GM23248 (cell line): ENCODE measurements around the gene ANKRD30BL.
"Not testable (repeated sequence)": the region's sequence is repeated elsewhere in the genome, so short reads cannot be mapped to it uniquely, and the experiment has no call there.

Source experiments
- EZH2 ChIP-seq: fragments of 200-600 bp; sonication (generic); IDR thresholded peaks from 2 replicates; pipeline ENCODE4 v1.6.1; 2018; ENCODE audit warnings: antibody characterized with exemption, mild to moderate bottlenecking; ENCODE audit not compliant: insufficient read depth, poor library complexity, severe bottlenecking
- EZH2phosphoT487 ChIP-seq: fragments of 200-600 bp; sonication (generic); IDR thresholded peaks from 2 replicates; pipeline ENCODE4 v1.6.1; 2018; ENCODE audit warnings: antibody characterized with exemption, moderate library complexity, mild to moderate bottlenecking, low read depth; ENCODE audit not compliant: insufficient read depth

DNA sequence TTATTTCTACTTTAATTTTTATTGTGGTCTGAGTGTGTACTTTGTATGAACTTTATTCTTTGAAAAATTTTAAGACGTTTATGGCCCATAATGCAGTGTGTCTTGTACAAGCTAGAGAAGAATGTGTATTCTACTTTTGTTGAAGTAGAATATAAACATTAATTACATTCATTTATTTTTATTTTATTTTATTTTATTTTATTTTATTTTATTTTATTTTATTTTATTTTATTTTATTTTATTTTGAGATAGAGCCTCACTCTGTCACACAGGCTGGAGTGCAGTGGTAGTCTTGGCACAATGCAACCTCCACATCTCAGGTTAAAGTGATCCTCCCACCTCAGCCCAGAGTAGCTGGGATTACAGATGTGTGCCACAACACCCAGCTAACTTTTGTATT, 5.3 kb upstream of the ANKRD30BL start:
- TF ChIP-seq EZH2phosphoT487, EZH2: not testable (repeated sequence)
